ENCODE results near the gene NPL. TPM values are rescaled to one million over a fixed set of nuclear protein-coding genes. Genes with fewer than 3 reads are reported as not detected.

NPL gene
- total RNA-seq (2.6 and 3.9 TPM in 2 replicates), polyA plus RNA-seq (1.4 and 2.3 TPM in 2 replicates), polyA minus RNA-seq (ENCODE audit: low replicate concordance) (1.1 TPM in 1 of 2 replicates, not detected in the other)
- 1.0 and 1.1 TPM in 2 replicates for polyA plus RNA-seq (2012)

GRCh38 chr1:182789138-182790076 is at the start of gene NPL:
TSS of gene NPL (plus strand) at chr1:182789773. CDS start at chr1:182794372, 4,599 bp downstream.
- Histone ChIP-seq H3K27ac (ENCODE audit: insufficient read depth, low read length) (no peak within 1 kb of the TSS), H3K36me3 (ENCODE audit: control insufficient read depth, insufficient read depth, low read length) (no peaks in the 10 kb centered on the region), H3K4me2 (ENCODE audit: extremely low read depth, insufficient read depth, low read length) (peak within 1 kb of the TSS; percentile 90), H3K4me3 (replicated peaks in 1 of 4; ENCODE audit: control extremely low read depth in 1 of 4, insufficient read depth in 1 of 4, low read depth in 3 of 4, low read length in 4 of 4) (peak within 1 kb of the TSS; percentile 52 to 69 (median 67)), H3K79me2 (ENCODE audit: control insufficient read depth, insufficient read depth, low read length) (no peaks in the 10 kb centered on the region), H3K9ac (ENCODE audit: insufficient read depth, low read length) (peak within 1 kb of the TSS; percentile 60), H2AFZ (ENCODE audit: low read length) (peak within 1 kb of the TSS; percentile 94), H3K27me3 (ENCODE audit: control insufficient read depth, insufficient read depth, low read length) (peaks cover 4% of the 10 kb centered on the region), H3K4me1 (ENCODE audit: control insufficient read depth, extremely low read depth, insufficient read depth, low read length) (no peaks in the 10 kb centered on the region), H4K20me1 (ENCODE audit: control insufficient read depth, extremely low read depth, insufficient read depth, low read length) (no peaks in the 10 kb centered on the region), H3K9me3 (ENCODE audit: control insufficient read depth, insufficient read depth, low read depth, low read length) (no peaks in the 10 kb centered on the region)
- peak; percentile 73 to 75 for DNase-seq (ENCODE audit: low read depth in 2 of 2)
- TF ChIP-seq CTCF (conservative IDR thresholded peaks at IDR 0.05 in 1 of 2, IDR thresholded peaks at IDR 0.05 in 1 of 2; ENCODE audit: low read depth in 1 of 2, low read length in 2 of 2) (no peak), EZH2 (IDR thresholded peaks at IDR 0.05; ENCODE audit: low read length, missing control alignments) (peak; percentile 63)

GRCh38 chr1:182740120-182740519 is 49.5 kb upstream of the NPL start:
- TF ChIP-seq CTCF (conservative IDR thresholded peaks at IDR 0.05 in 1 of 2, IDR thresholded peaks at IDR 0.05 in 1 of 2; ENCODE audit: low read depth in 1 of 2, low read length in 2 of 2), result no peak
- no peak for TF ChIP-seq EZH2 (IDR thresholded peaks at IDR 0.05; ENCODE audit: low read length, missing control alignments)
- no peak overlapping the region for H3K9ac ChIP-seq (ENCODE audit: insufficient read depth, low read length)
- no peak overlapping the region for H3K4me3 ChIP-seq (replicated peaks in 1 of 4; ENCODE audit: control extremely low read depth in 1 of 4, insufficient read depth in 1 of 4, low read depth in 3 of 4, low read length in 4 of 4)
- H2AFZ ChIP-seq (ENCODE audit: low read length), result no peak overlapping the region
- H3K79me2 ChIP-seq (ENCODE audit: control insufficient read depth, insufficient read depth, low read length), result no peaks in the 10 kb centered on the region
- no peaks in the 10 kb centered on the region for H3K36me3 ChIP-seq (ENCODE audit: control insufficient read depth, insufficient read depth, low read length)
- no peak overlapping the region for H3K27ac ChIP-seq (ENCODE audit: insufficient read depth, low read length)
- H3K4me1 ChIP-seq (ENCODE audit: control insufficient read depth, extremely low read depth, insufficient read depth, low read length), result no peaks in the 10 kb centered on the region
- H4K20me1 ChIP-seq (ENCODE audit: control insufficient read depth, extremely low read depth, insufficient read depth, low read length), result no peaks in the 10 kb centered on the region
- no peak for DNase-seq (ENCODE audit: low read depth in 2 of 2)
- H3K27me3 ChIP-seq (ENCODE audit: control insufficient read depth, insufficient read depth, low read length), result no peaks in the 10 kb centered on the region
- no peak overlapping the region for H3K4me2 ChIP-seq (ENCODE audit: extremely low read depth, insufficient read depth, low read length)
- H3K9me3 ChIP-seq (ENCODE audit: control insufficient read depth, insufficient read depth, low read depth, low read length), result no peaks in the 10 kb centered on the region

- Histone ChIP-seq H2AFZ (ENCODE audit: low read length) (no peak overlapping the region), H4K20me1 (ENCODE audit: control insufficient read depth, extremely low read depth, insufficient read depth, low read length) (no peaks in the 10 kb centered on the region), H3K27ac (ENCODE audit: insufficient read depth, low read length) (no peak overlapping the region), H3K4me3 (replicated peaks in 1 of 4; ENCODE audit: control extremely low read depth in 1 of 4, insufficient read depth in 1 of 4, low read depth in 3 of 4, low read length in 4 of 4) (no peak overlapping the region), H3K4me2 (ENCODE audit: extremely low read depth, insufficient read depth, low read length) (no peak overlapping the region), H3K4me1 (ENCODE audit: control insufficient read depth, extremely low read depth, insufficient read depth, low read length) (no peaks in the 10 kb centered on the region), H3K79me2 (ENCODE audit: control insufficient read depth, insufficient read depth, low read length) (no peaks in the 10 kb centered on the region), H3K27me3 (ENCODE audit: control insufficient read depth, insufficient read depth, low read length) (no peaks in the 10 kb centered on the region), H3K9ac (ENCODE audit: insufficient read depth, low read length) (no peak overlapping the region), H3K36me3 (ENCODE audit: control insufficient read depth, insufficient read depth, low read length) (no peaks in the 10 kb centered on the region), H3K9me3 (ENCODE audit: control insufficient read depth, insufficient read depth, low read depth, low read length) (no peaks in the 10 kb centered on the region)
- no peak for DNase-seq (ENCODE audit: low read depth in 2 of 2)
- TF ChIP-seq CTCF (conservative IDR thresholded peaks at IDR 0.05 in 1 of 2, IDR thresholded peaks at IDR 0.05 in 1 of 2; ENCODE audit: low read depth in 1 of 2, low read length in 2 of 2) (no peak), EZH2 (IDR thresholded peaks at IDR 0.05; ENCODE audit: low read length, missing control alignments) (no peak)
These were observed 46.8 kb upstream of the NPL start for GRCh38 chr1:182742780-182743179.
